HG03342 (cell line): Measurements from ENCODE around the gene S100PBP.

ENCODE experiments used
- ATAC-seq: cut with Tn5 transposase; IDR thresholded peaks from one replicate; pipeline ENCODE4 v1.9.1; 2021; ENCODE audit warnings: mild to moderate bottlenecking, moderate library complexity; ENCODE audit not compliant: unreplicated experiment

S100PBP gene

GRCh38 chr1:32868806-32869455 is 51.5 kb downstream of the S100PBP start:
- no peak for ATAC-seq

- no peak for ATAC-seq
Observed at GRCh38 chr1:32869923-32870614, 52.6 kb downstream of the S100PBP start.

- ATAC-seq = no peak
Observed at GRCh38 chr1:32870615-32871363, 53.3 kb downstream of the S100PBP start, which contains the start of gene FNDC5. Gene FNDC5 (minus strand): TSS chr1:32870912.

- ATAC-seq = no peak
Observed at GRCh38 chr1:32871364-32872191, 54.1 kb downstream of the S100PBP start.

GRCh38 chr1:32872192-32872460 is 54.7 kb downstream of the S100PBP start:
- no peak for ATAC-seq

DNA sequence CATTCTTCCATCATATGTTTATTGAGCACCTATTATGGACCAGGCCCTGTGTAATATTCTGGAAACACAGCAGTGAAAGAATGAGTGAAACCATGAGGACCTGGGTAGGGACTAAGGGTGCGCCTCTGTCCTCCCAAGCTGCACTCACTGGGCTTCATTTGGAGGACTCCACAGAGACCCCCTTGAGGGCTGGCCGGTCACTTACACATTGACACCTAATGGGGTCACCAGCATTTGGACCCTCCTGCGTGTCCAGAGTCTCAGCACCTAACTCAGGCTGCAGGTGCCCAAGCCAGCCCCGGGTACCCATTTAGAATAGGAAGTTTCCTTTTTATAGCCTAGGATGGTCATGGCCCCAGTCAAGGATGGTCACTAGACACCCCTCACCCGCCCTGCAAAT is 56.0 kb downstream of the S100PBP start:
- ATAC-seq = no peak

- no peak for ATAC-seq
Observed at GRCh38 chr1:32874860-32875752, 57.7 kb downstream of the S100PBP start.

- no peak for ATAC-seq
Observed at GRCh38 chr1:32876341-32877210, 59.1 kb downstream of the S100PBP start.

GRCh38 chr1:32877211-32878110 is 60.0 kb downstream of the S100PBP start:
- ATAC-seq = no peak

DNA sequence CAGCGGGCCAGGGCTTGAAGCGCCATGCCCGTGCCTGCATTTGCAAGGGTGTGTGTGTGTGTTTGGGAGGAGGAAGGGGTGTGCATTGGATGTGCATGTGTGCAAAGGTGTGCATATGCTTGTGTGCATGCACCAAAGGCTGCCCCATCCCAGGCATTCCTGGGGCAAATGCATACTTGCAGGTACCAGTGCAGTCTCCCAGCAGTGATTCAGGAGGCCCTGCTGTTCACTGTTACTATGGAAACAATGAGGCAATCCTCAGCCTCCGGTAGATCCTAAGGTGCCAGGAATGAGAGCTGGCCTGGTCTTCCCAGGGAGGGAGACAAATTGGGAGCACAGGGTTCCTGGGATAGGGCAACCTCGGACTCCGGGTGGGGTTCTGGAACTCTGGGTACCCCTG is 60.7 kb downstream of the S100PBP start:
- no peak for ATAC-seq

DNA sequence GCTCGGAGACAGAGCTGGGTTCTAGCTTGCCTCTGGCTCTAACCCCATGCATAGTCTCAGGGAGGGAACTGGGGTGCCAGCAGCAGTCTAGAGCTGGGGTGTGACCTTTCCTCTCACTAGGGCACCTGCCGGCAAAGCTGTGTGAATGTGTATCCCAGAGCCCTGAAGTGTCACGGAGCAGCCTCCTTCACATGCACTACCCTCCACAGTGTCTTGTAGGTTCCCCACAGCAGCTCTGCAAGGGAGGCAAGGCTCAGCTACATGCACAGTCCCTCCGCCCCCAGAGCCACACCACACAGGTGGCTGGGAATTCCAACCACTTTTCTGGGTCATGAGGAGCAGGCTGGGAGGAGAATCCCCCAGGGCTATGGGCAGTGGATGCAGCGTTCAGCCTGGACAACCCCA is 61.2 kb downstream of the S100PBP start:
- ATAC-seq = no peak

- ATAC-seq = no peak
Observed at GRCh38 chr1:32881291-32881690, 63.8 kb downstream of the S100PBP start.

DNA sequence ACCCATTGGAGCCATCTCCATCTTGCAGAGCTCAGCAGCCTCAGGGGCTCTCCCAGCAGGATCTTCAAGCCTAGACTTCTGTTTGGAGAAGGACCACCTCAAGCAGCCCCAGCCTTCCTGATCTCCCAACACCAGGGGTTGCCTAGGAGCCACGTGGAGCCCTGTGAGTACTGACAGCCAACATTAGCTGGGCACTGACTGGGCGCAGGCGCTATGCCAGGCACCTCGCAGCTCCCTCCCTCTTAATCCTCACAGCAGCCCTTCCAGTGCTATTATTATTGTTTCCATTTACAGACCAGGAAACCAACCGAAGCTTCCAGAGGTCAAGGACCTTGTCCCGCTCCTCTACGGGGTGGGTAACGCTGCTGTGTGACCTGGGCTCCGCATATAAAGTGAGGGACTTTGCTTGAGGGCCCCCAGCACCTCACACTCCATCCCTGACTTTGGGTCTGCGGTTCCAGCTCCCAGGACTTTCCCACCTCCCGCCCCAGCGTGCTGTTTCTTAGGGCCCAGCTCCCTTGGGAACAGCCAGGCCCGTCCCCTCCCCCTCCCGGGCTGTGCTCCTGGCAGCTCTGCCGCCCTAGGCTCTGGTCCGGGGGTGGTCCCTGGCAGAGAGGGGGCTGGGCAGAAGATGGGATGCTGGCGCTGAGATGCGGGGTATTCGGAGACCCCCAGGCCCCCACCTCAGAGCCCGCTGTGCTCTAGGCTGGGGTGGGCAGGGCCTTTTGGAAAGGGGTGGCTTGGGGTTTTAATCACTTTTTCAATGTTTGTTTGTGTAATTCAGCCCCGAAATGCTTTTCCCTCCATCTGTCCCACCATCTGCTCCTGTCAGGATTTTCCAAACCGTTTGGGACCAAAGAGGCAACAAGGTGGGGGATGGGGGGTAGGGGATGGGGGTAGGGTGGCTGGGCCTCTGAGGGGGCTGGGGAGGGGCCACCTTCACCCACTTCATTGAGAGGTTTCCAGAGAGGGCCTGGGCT is 64.7 kb downstream of the S100PBP start:
- no peak for ATAC-seq

DNA sequence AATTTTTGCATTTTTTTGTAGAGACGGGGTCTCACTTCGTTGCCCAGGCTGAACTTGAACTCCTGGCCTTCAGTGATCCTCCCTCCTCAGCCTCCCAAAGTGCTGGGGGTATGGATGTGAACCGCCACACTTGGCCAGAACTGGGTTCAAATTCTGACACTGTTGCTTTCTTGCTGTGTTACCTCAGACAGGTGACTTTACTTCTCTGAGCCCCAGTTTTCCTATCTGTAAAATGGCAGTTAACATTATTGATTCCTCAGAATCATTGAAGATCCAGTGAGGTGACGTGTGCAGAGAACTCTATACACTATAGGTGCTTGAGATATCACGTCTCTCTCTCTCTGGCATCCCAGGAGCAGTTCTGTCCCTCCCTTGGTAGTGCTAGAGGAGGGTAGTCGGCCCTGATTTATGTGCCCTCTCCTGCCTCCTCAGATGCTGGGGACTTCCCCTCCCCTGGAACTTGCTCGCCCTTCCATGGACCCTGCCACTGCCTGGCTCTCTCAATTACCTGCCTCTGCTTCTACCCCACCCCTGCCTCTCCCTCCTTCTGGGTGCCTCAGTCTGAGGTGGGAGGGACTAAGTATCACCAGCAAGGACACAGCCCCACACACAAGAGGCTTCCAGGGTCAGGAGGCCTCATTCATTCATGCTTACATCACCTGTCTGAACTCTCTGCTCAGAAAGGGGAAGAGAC is 66.0 kb downstream of the S100PBP start:
- no peak for ATAC-seq

GRCh38 chr1:32884032-32884372 is 66.5 kb downstream of the S100PBP start:
- ATAC-seq = no peak

DNA sequence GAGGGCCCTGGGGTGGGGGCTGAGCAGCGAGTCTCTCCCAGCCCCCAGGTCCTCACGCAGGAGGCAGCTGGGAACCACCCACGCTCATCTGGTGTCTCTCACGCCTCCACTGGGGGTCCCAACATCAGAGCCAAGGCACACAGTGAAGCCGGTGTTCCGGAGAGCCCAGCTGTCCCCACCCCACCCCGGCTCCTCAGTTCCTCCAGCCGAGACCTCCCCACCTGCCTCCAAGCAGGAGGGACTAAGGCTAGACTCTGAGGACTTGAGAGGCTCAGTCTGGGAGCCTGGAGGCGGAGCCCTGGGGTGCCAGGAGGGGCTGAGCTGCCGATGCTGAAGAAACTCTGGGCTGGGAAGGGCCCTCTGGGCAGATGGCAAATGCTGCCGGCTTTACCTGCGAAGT is 67.3 kb downstream of the S100PBP start:
- ATAC-seq = no peak

DNA sequence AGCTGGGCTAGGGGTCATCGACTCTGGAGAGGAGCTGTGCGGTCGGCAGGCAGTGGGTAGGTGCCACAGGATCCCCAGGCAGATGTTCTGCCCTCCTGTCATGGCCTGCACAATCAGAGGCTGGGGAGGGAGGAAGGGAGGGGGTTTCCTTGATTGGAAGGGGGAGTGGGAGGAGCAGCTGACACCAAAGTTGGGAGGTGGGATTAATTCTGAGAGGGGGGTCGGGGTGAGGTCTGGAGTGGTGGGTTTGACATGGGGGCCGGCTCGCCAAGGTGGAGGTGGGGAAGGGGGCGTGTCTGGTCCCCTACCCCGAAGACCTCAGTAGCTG is 68.2 kb downstream of the S100PBP start:
- no peak for ATAC-seq
